Measurements from ENCODE around the gene UBXN1. TPM values are rescaled to one million over a fixed set of nuclear protein-coding genes. Genes with fewer than 3 reads are reported as not detected.
"Not testable (repeated sequence)": the region's sequence is repeated elsewhere in the genome, so short reads cannot be mapped to it uniquely, and the experiment has no call there.

The UBXN1 gene
- total RNA-seq, 5 donors from 2014 or later (not counting 1 experiment from before 2014, with no cell fraction given): 180 to 199 (median 196) TPM

DNA sequence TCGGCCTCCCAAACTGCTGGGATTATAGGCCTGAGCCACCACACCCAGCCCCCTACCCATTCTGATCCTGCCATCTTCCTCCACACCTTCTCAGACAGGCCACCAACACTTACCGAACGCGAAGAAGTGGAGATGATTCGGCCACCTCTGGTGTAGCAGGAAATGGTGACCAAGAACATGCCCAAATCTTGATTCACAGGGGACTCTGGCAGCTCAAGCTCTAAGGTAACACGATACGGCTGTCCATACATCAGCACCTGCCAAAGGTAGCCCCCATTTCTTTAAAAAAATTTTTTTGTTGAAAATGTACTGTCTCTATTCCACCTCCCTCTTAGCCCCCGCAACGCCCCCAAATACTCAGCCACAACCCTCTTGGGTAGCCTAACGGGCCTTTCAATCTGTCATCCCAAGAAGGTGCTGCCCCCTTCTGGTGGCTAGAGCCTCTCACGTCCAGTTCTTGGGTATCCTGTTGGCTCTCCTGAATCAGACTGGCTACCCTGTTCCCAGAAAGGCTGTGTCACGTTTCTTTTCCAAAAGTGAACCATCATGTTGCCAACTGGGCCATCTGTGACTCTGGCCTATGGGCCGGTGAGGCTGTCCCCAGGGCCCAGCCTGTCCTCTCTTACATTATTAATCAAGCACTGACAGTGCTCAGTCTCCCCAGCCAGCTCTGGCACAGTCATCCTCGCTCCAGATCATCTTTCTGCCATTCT, 15.7 kb upstream of the UBXN1 start:
- ChIA-PET POLR2A (interaction anchor here (0.5 to 0.6 kb wide), 2 partner anchors 30 to 135 kb away, joined by 3 to 5 read pairs; no protein-coding TSS in a partner anchor), CTCF (interaction anchor here (0.6 to 2.4 kb wide), 13 partner anchors 11 to 270 kb away, joined by 3 to 24 read pairs (median 4); partner anchors contain the start of genes B3GAT3 (in 1 of the 2), TUT1 (in 1 of the 2) and UQCC3 (in 1 of the 2))
- Mint-ChIP-seq H3K4me3 (no peak overlapping the region), H3K9me3 (no peaks in the 10 kb centered on the region), H3K27me3 (no peaks in the 10 kb centered on the region), H3K36me3 (peaks cover 20% of the 10 kb centered on the region), H3K4me1 (peaks cover 5 to 7% (median 5%) of the 10 kb centered on the region in 3 donors), H3K27ac (peak overlapping the region; percentile 11 to 23)
- WGBS (ENCODE audit: insufficient coverage): 50% methylated on average over 9 of the region's 14 CpGs
- Histone ChIP-seq H3K9me3 (no peaks in the 10 kb centered on the region), H3K27me3 (replicated peaks in 1 of 2; ENCODE audit: control insufficient read depth in 2 of 2, extremely low read depth in 1 of 2, insufficient read depth in 2 of 2, low read length in 1 of 2) (no peaks in the 10 kb centered on the region), H3K4me3 (ENCODE audit: control insufficient read depth in 1 of 2, extremely low read depth in 1 of 2, low read length in 1 of 2) (no peak overlapping the region), H3K27ac (ENCODE audit: low read length) (no peak overlapping the region), H3K36me3 (ENCODE audit: control insufficient read depth in 2 of 2, extremely low read depth in 1 of 2, insufficient read depth in 1 of 2, low read length in 1 of 2) (peaks cover 18 to 26% of the 10 kb centered on the region in 2 donors), H3K4me1 (ENCODE audit: control insufficient read depth in 1 of 2, extremely low read depth in 1 of 2, insufficient read depth in 2 of 2, low read length in 2 of 2) (peaks cover 0 to 8% of the 10 kb centered on the region in 2 experiments)
- ATAC-seq (replicated peaks in 1 of 4): peak; percentile 68 to 91 (median 88)
- peak; percentile 45 to 90 (median 70) for DNase-seq

DNA sequence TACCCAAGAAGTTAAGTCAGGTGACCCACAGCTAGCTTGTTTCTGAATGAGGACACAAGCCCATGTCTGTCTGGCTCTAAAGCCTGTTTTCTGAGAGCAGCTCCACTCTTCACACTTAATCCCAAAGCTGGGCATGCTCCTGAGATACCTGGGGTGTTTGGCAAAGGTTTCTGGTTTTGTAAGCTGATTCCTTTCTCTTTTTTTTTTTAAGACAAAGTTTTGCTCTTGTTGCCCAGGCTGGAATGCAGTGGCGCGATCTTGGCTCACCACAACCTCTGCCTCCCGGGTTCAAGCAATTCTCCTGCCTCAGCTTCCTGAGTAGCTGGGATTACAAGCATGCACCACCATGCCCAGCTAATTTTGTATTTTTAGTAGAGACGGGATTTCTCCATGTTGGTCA, 14.8 kb upstream of the UBXN1 start:
- not testable (repeated sequence) for H3K9me3 ChIP-seq; H3K4me3 Mint-ChIP-seq; H3K27ac ChIP-seq (ENCODE audit: low read length); H3K4me3 ChIP-seq (ENCODE audit: control insufficient read depth in 1 of 2, extremely low read depth in 1 of 2, low read length in 1 of 2); H3K4me1 ChIP-seq (ENCODE audit: control insufficient read depth in 1 of 2, extremely low read depth in 1 of 2, insufficient read depth in 2 of 2, low read length in 2 of 2); H3K27ac Mint-ChIP-seq; H3K27me3 Mint-ChIP-seq; DNase-seq; H3K9me3 Mint-ChIP-seq; H3K4me1 Mint-ChIP-seq; ATAC-seq (replicated peaks in 1 of 4); H3K27me3 ChIP-seq (replicated peaks in 1 of 2; ENCODE audit: control insufficient read depth in 2 of 2, extremely low read depth in 1 of 2, insufficient read depth in 2 of 2, low read length in 1 of 2)
- ChIA-PET CTCF (interaction anchor here (0.6 to 2.4 kb wide), 7 partner anchors 13 to 269 kb away, joined by 3 to 24 read pairs (median 6); partner anchors contain the start of genes TUT1 (in 1 of the 2) and UQCC3 (in 1 of the 2)), POLR2A (interaction anchor here in 1 of 2 donors (0.6 to 0.8 kb wide), 2 partner anchors 23 to 146 kb away, joined by 3 to 5 read pairs; no protein-coding TSS in a partner anchor)
- H3K36me3 ChIP-seq (ENCODE audit: control insufficient read depth in 2 of 2, extremely low read depth in 1 of 2, insufficient read depth in 1 of 2, low read length in 1 of 2): peaks cover 18 to 27% of the 10 kb centered on the region in 2 donors
- 100% methylated on average over 1 of the region's 4 CpGs for WGBS (ENCODE audit: insufficient coverage)
- H3K36me3 Mint-ChIP-seq: peaks cover 24% of the 10 kb centered on the region

DNA sequence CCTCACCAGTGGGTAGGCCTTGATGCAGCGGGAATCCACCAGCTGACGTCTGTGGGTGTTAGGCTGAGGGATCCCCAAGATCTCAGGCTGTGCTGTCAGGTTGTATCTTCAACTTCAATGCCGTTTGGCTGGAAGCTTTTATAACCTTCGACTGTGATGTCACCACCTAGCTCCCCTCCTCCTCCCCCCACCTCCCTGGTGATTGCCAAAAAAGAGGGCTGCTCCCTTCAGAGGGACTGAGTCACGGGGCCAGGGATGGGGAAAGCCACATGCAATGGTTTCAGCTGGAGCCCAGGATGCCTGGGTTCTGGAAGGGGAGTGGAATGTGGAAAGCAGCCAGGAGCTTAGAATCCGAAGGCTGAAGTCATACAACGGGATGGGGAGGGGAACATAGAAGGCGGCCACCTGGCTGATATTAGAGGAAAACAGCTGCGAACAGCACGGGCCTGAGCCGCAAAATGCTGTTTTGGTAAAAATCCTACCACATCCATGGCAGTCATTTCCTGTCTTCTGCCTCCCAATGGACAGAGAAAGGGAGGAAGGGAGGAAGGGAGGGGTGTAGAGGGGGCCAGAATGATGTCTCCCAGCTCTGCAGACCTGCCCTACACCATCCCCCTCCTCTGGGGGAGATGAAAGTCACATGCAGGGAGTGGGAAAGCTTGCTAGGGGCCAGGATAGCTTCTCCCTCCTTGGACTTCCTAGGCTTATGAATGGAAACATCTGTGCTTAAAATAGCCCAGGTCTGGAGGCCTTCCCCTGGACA, 10.7 kb upstream of the UBXN1 start, which contains the start of gene LRRN4CL:
Gene LRRN4CL (minus strand): TSS at position 110 of the 763 bp plus-strand sequence. CDS start 1,022 bp downstream, outside the sequence.
- Histone ChIP-seq H3K27me3 (replicated peaks in 1 of 2; ENCODE audit: control insufficient read depth in 2 of 2, extremely low read depth in 1 of 2, insufficient read depth in 2 of 2, low read length in 1 of 2) (peaks cover 2 to 17% of the 10 kb centered on the region in 2 experiments), H3K4me1 (ENCODE audit: control insufficient read depth in 1 of 2, extremely low read depth in 1 of 2, insufficient read depth in 2 of 2, low read length in 2 of 2) (peaks cover 0 to 9% of the 10 kb centered on the region in 2 experiments)
- POLR2A ChIA-PET: interaction anchor here (0.5 to 1.0 kb wide), 3 partner anchors 16 to 247 kb away, joined by 3 to 4 read pairs (median 3); partner anchors contain the start of genes C11orf98 (in 1 of the 2) and CSKMT (in 1 of the 2)

DNA sequence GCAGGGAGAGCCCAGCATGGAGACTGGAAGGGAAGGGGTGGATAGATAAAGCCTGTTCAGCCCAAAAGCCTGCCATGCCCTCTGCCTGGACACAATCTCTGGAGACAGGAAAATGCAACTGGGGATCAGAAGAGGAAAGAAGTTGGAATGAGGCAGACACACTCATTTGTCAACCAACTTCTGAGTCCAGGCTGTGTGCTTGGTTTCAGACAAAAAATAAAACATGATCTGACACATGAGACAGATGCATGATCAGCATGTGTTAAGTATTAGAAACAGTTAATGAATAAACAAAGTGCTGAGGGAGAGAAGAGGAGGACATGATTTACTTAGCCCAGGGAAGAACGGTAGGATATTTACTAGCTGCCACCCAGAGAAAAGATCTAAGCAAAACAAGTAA, 9.6 kb upstream of the UBXN1 start:
- Mint-ChIP-seq H3K27ac (no peak overlapping the region), H3K9me3 (no peaks in the 10 kb centered on the region), H3K4me1 (no peaks in the 10 kb centered on the region), H3K36me3 (peaks cover 26% of the 10 kb centered on the region), H3K27me3 (peaks cover 5 to 9% of the 10 kb centered on the region in 2 donors), H3K4me3 (no peak overlapping the region)
- ChIA-PET POLR2A (no interaction called here), CTCF (interaction anchor here in 1 of 2 donors (0.6 kb wide), 1 partner anchor 12 kb away, joined by 3 read pairs; no protein-coding TSS in a partner anchor)
- Histone ChIP-seq H3K9me3 (no peaks in the 10 kb centered on the region), H3K27me3 (replicated peaks in 1 of 2; ENCODE audit: control insufficient read depth in 2 of 2, extremely low read depth in 1 of 2, insufficient read depth in 2 of 2, low read length in 1 of 2) (peaks cover 2 to 17% of the 10 kb centered on the region in 2 experiments), H3K4me1 (ENCODE audit: control insufficient read depth in 1 of 2, extremely low read depth in 1 of 2, insufficient read depth in 2 of 2, low read length in 2 of 2) (peaks cover 0 to 6% of the 10 kb centered on the region in 2 experiments), H3K27ac (ENCODE audit: low read length) (no peak overlapping the region), H3K36me3 (ENCODE audit: control insufficient read depth in 2 of 2, extremely low read depth in 1 of 2, insufficient read depth in 1 of 2, low read length in 1 of 2) (peaks cover 17 to 27% of the 10 kb centered on the region in 2 donors), H3K4me3 (ENCODE audit: control insufficient read depth in 1 of 2, extremely low read depth in 1 of 2, low read length in 1 of 2) (no peak overlapping the region)
- ATAC-seq (replicated peaks in 1 of 4) (no peak), DNase-seq (no peak)
- WGBS (ENCODE audit: insufficient coverage): 100% methylated on average over 1 of the region's 1 CpG

More for the DNA sequence above, 10.7 kb upstream of the UBXN1 start, which contains the start of gene LRRN4CL:
- Mint-ChIP-seq H3K4me3 (no peak within 1 kb of the TSS), H3K36me3 (peaks cover 26% of the 10 kb centered on the region), H3K4me1 (peaks cover under 1 to 3% (median under 1%) of the 10 kb centered on the region in 3 donors), H3K9me3 (no peaks in the 10 kb centered on the region), H3K27ac (no peak within 1 kb of the TSS), H3K27me3 (peaks cover 5 to 9% of the 10 kb centered on the region in 2 donors)
- H3K36me3 ChIP-seq (ENCODE audit: control insufficient read depth in 2 of 2, extremely low read depth in 1 of 2, insufficient read depth in 1 of 2, low read length in 1 of 2): peaks cover 18 to 27% of the 10 kb centered on the region in 2 donors
- ATAC-seq (replicated peaks in 1 of 4): no peak
- no peak within 1 kb of the TSS for H3K27ac ChIP-seq (ENCODE audit: low read length)
- no peak within 1 kb of the TSS for H3K4me3 ChIP-seq (ENCODE audit: control insufficient read depth in 1 of 2, extremely low read depth in 1 of 2, low read length in 1 of 2)
- WGBS (ENCODE audit: insufficient coverage): no CpG with 5 or more reads among the region's 11 CpGs
- DNase-seq: no peak
- H3K9me3 ChIP-seq: no peaks in the 10 kb centered on the region
- CTCF ChIA-PET: interaction anchor here in 1 of 2 donors (0.6 kb wide), 1 partner anchor 15 kb away, joined by 5 read pairs; no protein-coding TSS in a partner anchor

DNA sequence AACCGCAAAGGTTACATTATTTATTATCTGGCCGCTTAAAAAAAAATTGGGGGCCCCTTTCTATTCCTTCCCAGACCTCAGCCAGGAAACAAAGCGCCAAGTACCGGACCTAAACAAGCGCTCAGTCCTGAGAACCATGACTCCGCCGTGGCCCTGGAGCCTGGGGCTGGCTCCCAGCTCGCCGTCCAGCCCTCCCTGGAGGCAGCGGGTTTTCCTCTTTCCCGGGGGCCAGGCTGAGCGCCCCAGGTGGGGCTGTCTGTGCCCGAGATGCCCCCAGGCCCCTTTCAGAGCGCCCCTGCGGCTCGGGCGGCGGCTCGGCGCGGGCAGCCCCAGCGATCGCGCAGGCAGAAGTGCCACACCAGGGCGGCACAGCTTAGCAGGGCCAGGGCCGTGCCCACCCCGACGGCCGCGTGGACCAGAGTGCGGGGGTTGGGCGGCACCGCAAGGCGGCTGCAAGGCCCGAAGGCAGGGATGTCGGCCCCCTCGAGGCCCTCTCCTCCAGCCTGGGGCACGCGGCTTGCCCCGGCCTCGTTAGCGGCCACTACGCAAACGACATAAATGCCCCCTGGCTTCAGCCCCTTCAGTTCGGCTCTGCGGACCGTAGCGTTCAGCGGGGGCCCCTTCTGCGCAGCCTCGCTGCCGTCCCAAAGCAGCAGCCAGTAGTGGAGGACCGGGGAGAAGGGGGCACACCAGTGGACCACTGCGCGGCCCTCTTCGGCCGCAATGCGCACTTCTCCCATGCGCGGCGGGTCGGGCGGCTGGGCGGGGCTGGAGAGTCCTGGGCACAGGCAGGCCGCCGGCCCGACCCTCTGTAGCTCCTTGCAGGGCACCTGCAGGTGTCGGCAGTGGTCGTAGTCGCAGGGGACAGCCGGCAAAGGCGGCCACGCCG, 8.9 kb upstream of the UBXN1 start:
- Histone ChIP-seq H3K4me1 (ENCODE audit: control insufficient read depth in 1 of 2, extremely low read depth in 1 of 2, insufficient read depth in 2 of 2, low read length in 2 of 2) (peaks cover 0 to 6% of the 10 kb centered on the region in 2 experiments), H3K4me3 (ENCODE audit: control insufficient read depth in 1 of 2, extremely low read depth in 1 of 2, low read length in 1 of 2) (no peak overlapping the region), H3K27me3 (replicated peaks in 1 of 2; ENCODE audit: control insufficient read depth in 2 of 2, extremely low read depth in 1 of 2, insufficient read depth in 2 of 2, low read length in 1 of 2) (peaks cover 2 to 17% of the 10 kb centered on the region in 2 experiments), H3K9me3 (no peaks in the 10 kb centered on the region), H3K27ac (ENCODE audit: low read length) (no peak overlapping the region), H3K36me3 (ENCODE audit: control insufficient read depth in 2 of 2, extremely low read depth in 1 of 2, insufficient read depth in 1 of 2, low read length in 1 of 2) (peaks cover 13 to 27% of the 10 kb centered on the region in 2 donors)
- H3K4me1 Mint-ChIP-seq: no peaks in the 10 kb centered on the region
- DNase-seq: no peak
- CTCF ChIA-PET: no interaction called here
- ATAC-seq (replicated peaks in 1 of 4): peak in 1 of 4 experiments; percentile 9
- 54% methylated on average over 74 of the region's 74 CpGs for whole genome bisulfite sequencing (ENCODE audit: insufficient coverage)
- no peaks in the 10 kb centered on the region for H3K9me3 Mint-ChIP-seq
- no peak overlapping the region for H3K27ac Mint-ChIP-seq
- H3K4me3 Mint-ChIP-seq: no peak overlapping the region
- H3K27me3 Mint-ChIP-seq: peaks cover 5 to 9% of the 10 kb centered on the region in 2 donors
- H3K36me3 Mint-ChIP-seq: peaks cover 23% of the 10 kb centered on the region
- POLR2A ChIA-PET: no interaction called here
